HG03565 (cell line): ENCODE results near the gene CRYZL1.
"Not testable (repeated sequence)": the region's sequence is repeated elsewhere in the genome, so short reads cannot be mapped to it uniquely, and the experiment has no call there.

Experiments used
- ATAC-seq: cut with Tn5 transposase; IDR thresholded peaks from one replicate; pipeline ENCODE4 v1.9.1; 2021; ENCODE audit warnings: mild to moderate bottlenecking, moderate library complexity; ENCODE audit not compliant: unreplicated experiment

The CRYZL1 gene

DNA sequence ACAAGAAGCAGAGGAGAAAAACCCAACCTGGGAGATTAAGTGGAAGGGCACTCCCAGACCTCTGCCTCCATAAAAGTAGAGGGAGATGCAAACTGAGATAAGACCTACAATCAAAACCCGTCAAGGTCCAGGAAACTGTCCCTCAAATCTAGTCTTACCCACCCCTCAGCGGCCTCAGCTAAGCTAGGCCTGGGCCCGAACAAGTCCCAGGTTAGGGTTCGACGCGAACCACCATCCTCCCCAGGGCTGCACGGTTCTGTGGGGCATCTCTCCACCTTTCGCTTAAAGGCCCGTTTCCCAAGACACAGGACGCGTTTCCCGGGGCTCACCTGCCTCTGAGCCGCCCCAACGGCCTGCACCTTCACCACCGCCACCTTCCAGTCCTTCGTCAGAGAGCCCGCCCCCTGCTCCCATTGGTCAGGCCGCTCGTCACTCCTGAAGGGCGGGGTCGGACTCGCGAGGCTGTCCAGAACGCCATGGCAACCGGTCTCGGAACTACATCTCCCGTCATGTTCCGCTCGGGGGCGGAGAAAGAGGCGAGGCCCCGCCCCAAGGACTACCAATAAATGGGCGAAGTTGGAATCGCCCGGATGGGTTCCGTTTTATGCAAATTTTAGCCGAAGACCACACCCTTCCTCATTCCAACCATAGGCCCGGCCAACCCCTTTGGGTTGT, at the start of gene CRYZL1:
Gene CRYZL1 (minus strand): TSS at position 390 of the 675 bp plus-strand sequence. CDS start 10,190 bp downstream, outside the sequence.
- peak; percentile 80 for ATAC-seq

DNA sequence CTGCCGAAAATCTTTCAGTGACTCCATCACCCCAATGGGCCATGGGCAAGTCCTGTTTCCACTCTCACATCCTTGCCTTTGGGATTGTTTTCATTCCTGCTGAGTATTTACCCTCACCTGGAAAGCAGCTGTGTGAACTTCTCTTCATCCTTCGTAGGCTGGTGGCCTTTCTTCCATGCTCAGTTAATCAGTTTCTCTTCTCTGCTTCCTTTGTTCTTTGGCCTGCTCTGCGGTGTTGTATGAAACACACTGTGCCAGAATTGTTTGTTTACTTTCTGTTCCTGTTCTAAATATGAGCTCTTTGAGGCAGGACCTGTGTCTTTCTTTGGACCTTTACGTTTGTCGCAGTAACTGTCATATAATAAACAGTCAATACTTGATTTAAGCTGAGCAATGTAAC, 49.3 kb upstream of the CRYZL1 start:
- no peak for ATAC-seq

DNA sequence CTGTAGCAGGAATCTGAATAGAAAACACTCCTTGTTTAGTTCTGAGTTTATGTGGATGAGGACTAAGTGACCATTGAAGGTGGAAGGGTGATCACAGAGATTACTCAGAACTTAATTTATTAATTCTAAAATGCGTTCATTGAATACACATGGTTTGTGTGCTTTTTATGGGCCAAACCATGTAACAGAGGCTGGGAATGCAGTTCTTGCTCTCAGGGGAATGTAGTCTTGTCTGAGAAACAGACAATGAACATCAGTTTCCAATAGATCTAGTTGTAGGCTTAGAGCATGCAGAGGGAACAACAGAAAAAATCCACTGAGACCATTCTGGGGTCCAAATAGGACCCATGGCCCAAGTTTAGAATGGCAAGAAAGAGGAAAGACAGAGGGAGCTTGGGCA, 46.8 kb upstream of the CRYZL1 start:
- no peak for ATAC-seq

DNA sequence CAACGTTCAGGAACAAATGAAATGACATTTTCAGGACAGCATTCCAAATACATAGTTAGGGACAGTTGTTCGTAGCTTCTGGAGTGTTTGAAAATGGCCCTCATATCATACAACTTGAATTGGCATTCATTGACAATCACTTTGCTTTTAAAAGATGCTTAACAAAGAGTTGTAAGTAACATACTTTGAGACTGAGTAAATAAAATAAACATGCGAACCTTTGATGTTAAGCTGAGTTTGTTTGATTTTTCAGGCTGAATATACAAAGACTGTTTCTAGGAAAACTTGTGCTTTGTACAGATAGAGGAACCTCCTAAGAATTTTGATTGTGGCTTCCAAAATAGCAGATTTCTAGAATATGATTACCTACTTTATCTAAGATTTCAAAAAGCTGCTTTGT, 46.1 kb upstream of the CRYZL1 start:
- no peak for ATAC-seq

DNA sequence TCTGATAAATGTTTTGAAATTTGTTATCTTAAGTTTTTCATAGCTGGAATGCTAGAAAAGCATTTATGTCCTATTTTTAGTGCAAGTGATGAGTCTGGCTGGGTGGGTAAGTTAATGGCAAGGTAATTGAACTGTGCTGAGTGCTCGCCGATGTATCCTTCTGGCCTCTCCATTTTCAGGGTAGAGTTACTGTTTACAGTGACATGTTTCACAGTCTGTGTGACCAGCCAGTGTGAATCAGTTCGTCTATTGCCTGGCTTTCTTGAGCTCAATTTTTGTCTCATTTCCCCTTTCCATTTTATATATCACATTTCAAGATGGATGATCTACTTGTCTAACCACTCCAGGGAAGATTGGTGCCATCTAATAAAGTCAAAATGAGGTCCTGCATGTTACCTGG, 44.8 kb upstream of the CRYZL1 start:
- no peak for ATAC-seq

DNA sequence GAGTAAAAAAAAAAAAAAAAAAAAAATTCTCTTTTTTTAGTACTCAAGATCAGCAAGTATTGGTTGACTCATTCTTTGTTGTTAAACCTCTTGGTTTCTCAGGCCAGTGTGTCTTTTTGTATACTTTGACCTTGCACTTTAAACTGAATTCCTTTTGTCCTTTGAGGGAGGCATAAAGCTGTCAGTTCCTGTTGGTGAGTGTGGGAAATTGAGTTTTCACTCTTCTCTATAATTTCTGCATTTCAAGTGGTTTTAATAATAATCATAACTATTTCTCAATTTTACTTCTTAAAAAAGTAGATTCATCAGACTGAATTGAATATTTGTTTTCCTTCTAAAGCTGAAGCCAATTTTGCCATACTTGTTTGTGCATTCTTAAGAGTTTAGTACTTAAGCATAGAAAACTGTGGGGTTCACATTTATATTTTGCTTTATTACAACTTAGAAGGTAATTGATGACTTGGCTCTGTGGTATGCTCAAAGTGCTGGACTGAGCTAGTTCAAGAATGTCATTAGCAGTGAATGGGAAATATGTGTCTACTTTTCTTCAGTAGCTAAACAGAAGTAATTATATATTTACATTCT, 44.2 kb upstream of the CRYZL1 start:
- no peak for ATAC-seq

DNA sequence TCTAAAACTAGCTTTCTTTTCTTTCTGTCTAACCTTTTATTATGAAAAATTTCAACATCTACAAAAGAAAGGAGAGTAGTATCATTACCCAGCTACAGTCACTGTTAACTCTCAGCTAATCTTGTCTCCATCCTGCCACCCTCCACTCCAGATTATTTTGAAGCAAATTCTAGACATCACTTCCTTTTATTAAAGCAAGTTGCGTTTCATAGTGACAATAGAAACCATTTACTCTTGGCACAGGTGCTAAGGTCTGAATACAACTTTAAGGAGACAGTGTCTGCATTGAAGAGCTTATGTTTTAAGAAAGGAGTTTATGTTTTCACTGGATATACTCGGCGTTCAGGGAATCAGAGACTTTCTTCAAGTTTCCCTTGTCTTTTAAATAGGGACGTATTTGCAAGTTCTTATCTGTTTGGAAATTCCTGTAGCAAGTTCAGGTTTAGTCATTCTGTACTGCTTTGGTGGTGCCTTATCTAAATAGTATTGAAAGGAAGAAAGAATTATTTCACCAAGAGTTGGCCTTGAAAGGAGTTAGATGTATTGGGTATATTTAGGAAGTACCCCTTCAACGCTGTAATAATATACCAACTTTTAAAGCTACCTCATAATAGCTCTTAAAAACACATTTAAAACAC, 43.5 kb upstream of the CRYZL1 start:
- ATAC-seq, result no peak

DNA sequence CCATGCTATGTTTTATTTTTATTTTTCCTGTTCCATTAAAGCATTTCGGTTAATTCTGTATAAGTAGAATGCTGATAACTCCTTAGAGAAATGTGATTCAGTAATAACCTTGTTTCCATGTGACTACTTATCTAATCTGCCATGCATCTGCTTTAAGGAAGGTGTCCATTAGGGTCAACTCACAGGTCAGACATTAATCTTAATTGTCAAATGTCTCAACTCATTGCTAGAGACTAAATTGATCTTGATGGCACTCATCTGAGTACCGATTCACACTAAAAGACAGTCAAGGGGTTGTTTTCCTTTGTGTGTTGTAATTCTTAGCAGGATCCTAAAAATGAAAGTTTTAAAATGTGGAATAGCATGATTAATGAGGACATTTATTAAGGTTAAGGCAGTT, 42.5 kb upstream of the CRYZL1 start:
- ATAC-seq, result no peak

DNA sequence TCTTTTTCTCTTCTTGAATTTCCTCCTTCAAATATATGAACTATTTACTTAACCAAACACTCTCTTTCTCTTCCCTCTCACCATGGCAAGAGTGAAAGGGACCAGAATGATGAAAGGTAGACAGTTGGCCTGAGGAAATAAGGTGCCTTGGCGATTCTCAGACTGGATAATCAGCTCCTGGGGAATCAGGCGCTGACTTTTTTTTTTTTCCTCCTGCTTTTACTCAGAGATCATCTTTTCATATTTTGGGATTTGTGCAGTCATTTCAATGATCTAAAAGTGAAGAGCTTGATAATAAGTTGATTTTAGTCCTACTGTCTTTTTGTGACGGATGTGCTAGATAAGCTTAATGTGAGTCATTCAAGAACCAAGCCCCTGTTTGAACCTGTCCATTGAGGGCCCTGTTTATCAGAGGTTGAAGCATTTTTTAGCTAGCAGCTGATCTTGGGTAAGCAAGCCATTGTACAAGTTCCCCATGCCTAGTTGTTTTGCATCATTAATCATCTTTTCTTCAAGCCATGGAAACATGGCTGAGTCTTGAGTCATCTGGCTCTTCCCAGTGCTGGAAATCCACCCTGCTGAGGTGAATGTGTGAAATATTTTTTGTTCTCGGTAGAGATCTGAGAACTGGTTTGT, 41.6 kb upstream of the CRYZL1 start:
- no peak for ATAC-seq

DNA sequence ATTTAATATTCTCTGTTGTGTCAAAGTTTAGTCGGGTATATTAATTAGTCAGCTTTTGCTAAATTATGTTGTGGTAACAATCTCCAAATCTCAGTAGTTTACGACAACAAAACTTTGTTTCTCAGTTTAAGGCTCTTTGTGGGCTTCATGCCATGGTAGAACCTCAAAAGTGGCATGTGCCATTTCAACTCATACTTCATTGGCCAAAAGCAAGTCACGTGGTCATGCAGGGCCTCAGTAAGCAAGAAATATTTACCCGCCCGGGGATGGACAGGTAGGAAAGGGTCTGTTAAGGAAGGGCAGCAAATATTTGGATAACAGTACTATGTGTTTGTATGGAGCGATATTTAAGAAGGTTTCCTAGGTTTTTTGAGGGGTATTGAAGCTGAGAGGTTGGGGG, 39.3 kb upstream of the CRYZL1 start:
- no peak for ATAC-seq

DNA sequence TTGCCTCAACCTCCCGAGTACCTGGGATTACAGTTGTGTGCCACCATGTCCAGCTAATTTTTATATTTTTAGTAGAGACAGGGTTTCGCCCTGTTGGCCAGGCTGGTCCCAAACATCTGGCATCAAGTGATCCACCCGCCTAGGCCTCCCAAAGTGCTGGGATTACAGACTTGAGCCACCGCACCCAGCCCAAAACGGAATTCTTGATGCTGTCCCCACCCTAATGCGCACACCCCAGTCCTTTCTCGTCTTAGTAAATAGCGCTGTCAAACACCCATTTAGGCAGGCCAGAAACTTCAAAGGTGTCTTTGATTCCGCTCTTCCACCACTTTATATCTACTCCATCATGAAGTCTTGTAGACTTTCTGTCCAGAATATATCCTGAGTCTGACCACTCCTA, 35.9 kb upstream of the CRYZL1 start:
- ATAC-seq, result no peak

DNA sequence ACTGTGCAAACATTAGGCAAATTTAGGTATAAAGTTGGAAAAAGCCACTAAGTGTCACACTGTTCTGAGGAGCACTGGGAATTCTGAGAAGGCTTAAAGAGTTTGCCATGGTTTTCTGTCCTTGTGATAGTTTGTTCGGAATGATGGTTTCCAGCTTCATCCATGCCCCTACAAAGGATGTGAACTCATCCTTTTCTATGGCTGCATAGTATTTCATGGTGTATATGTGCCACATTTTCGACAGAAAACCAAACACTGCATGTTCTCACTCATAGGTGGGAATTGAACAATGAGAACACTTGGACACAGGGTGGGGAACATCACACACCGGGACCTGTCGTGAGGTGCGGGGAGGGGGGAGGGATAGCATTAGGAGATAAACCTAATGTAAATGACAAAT, 35.1 kb upstream of the CRYZL1 start:
- not testable (repeated sequence) for ATAC-seq

DNA sequence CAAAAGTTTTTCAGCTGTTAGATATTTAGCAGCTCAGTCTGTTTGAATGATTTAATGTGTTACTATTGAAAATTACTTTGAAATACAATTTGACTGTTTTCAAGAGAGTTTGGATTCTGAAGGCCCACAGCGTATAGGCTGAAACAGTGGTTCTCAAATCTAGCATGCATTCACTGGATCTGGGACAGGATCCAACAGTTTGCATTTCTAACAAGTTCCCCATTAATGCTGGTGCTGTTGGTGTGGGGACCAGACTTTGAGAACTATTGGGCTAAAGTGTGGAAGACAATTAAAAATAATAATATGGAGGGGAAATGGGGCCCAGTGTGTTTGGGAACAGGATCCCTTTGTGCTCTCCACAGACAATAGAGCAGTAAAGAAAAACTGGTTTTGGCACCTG, 32.7 kb upstream of the CRYZL1 start:
- no peak for ATAC-seq

DNA sequence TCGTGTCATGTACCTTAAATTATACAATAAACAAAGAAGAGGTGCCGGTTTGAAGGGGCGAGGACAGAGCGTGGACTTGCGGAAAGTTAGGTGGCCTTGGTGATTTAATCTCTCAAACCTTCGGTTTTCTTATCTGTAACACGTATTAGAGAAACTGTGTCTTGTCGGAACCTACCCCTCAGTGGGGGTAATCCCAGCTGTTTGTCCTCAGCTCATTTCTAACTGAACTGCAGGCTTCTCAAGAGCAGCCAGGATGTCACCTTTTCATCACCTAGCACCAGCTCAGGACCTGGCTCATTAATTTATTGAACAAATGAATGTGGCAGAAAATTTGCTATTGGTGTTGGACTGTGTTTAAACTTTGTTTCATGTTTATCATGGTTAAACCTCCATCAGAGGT, 31.9 kb upstream of the CRYZL1 start:
- ATAC-seq, result no peak

DNA sequence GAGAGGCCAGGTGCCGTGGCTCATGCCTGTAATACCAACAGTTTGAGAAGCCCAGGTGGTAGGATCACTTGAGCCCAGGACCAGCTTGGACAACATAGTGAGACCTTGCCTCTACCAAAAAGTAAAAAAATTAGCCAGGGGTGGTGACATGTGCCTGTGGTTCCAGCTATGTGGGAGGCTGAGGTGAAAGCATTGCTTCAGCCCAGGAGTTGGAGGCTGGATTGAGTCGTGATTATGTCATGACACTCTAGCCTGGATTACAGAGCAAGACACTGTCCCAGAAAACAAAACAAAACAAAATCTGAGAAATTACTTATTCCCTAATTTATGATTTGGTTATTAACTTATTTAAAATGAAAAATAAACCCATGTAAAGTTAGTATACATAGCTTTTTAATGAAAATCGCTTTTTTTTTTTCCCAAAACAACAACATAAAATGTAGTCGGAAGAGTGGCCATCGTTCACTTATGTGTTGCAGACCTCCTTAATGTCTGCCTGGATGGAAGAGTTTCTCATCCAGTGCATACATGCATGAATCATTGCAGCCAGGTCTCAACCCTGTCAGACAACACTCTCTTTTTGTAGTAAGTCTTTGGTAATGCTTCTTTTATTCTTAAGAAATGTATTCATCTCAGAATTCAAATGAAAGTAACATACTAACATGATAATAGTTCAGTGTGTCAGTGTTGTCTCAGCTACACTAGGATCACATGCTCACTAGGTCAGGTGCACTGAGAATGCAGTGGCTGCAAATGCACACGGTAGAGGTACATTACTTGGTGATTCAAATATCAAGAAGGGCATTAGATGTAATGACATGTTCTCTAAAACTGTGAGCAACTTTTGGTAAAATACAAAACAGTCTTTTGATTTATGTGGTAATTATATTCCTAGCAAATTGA, 28.8 kb upstream of the CRYZL1 start:
- ATAC-seq, result no peak

DNA sequence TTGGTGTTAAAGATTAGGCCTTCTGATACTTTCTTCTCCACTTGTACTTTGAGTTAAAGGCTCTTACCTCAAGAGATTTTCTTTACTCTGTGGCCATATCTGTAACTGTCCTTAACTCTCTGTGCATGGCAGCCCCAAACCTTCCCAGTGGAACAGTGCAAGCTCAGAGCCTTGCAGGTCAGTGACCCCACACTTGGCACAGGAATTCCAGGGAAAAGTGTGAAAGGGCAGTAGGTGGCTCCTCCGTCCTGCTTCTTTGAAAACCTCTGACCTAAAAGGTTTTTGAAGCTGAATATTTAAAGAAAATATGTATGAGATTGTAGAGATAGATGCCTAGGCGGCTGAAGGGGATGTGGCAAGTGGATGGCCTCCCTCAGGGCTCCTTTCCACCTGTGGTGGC, 27.1 kb upstream of the CRYZL1 start:
- ATAC-seq, result no peak

DNA sequence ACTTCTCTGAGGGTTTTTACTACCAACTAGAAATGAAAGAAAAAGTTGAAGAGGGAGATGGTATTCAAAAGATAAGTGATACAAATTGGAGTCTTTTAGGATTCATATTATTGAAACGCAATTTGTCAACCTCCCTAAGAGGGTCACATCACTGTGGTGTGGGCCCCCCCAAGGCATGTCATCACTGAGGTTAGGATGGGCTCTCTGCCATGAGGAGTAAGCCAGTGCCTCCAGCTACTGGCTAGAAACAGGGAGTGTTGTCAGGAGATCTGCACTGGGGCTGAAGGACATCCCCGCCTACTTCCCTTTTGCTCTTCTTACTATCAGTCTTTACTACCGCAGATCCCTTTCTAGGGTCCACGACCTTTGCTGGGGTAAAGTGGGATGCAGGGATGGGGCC, 26.6 kb upstream of the CRYZL1 start:
- no peak for ATAC-seq

DNA sequence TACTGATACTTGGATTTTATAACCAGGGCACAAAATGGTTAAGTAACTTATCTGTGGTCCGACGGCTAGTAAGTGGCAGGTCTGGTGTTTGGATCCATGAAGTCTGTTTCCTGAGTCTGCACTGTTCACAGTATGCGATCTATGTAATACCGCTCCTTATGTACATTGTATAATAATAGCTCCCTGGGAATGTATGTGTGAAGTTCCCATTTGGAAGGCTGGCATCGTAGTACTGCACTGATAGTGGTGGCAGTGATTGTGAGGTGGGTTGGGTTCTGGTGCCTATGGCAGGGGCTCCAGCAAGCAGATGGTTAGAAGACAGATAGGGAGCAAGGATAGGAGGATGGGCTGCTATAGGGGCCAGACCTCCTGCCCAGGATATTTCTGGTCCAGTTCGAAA, 26.1 kb upstream of the CRYZL1 start:
- no peak for ATAC-seq

DNA sequence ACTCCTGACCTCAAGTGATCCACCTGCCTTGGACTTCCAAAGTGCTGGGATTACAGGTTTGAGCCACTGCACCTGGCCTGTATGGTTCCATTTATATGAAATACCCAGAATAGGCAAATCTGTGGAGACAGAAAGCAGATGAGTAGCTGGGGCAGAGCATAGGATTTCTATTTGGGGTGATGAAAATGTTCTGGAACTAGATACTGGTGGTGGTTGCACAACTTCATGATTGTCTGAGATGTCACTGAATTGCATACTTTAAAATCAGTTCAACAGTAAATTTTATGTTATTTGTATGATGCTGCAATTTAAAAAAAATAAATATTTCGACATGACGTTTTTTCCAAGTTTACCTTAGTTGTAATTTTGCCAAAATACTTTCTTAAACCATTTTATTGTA, 24.6 kb upstream of the CRYZL1 start:
- ATAC-seq, result no peak

DNA sequence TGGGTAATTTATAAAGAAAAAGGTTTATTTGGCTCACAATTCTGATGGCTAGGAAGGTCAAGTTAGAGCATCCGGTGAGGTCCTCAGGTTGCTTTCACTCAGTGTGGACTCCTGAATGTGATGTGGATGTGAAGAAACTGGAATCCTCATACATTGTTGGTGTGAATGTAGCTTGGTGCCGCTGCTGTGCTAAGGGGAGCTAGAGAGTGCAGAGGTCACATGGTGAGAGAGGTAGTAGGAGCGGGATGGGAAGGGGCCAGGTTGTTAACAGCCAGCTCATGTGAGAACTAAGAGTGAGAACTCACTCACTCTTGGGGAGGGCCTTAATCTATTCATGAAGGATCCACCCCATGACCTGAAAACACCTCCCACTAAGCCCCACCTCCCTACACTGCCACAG, 22.6 kb upstream of the CRYZL1 start:
- ATAC-seq, result no peak

DNA sequence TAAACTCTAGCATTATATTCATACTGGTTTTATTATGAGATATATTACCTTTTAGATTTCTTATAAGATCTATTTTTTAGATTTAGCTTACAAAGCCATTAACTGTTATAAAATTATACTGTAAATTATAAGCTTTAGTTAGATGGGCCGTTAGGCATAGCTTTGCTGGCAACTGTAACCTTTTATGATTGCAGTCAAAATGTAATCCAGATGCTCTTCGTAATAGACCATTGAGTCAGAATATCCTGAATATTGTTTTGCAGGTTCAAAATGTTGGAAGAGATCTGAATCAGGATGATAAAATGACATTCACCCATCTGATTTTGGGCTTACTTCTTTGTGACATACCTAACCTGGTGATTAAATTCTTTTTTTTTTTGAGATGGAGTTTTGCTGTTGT, 21.7 kb upstream of the CRYZL1 start:
- no peak for ATAC-seq
